SIG-M5 treated with dmso at 0.1 percent for 504 hours (cell line): Measurements from ENCODE around the gene TIMM22.
"Not testable (repeated sequence)": the region's sequence is repeated elsewhere in the genome, so short reads cannot be mapped to it uniquely, and the experiment has no call there.

Source experiments
- DNase-seq: peaks from one replicate; lab custom pipeline; 2025; ENCODE audit not compliant: unreplicated experiment; lab: John Stamatoyannopoulos, UW

Gene TIMM22

DNA sequence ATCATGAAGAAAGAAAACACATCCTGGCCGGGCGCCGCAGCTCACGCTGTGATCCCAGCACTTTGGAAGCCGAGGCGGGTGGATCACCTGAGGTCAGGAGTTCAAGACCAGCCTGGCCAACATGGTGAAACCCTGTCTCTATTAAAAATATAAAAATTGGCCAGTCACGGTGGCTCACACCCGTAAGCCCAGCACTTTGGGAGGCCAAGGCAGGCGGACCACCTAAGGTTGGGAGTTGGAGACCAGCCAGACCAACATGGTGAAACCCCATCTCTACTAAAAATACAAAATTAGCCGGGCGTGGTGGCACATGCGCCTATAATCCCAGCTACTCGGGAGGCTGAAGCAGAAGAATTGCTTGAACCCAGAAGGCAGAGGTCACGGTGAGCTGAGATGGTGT lies 25.1 kb upstream of the TIMM22 start:
- not testable (repeated sequence) for DNase-seq

DNA sequence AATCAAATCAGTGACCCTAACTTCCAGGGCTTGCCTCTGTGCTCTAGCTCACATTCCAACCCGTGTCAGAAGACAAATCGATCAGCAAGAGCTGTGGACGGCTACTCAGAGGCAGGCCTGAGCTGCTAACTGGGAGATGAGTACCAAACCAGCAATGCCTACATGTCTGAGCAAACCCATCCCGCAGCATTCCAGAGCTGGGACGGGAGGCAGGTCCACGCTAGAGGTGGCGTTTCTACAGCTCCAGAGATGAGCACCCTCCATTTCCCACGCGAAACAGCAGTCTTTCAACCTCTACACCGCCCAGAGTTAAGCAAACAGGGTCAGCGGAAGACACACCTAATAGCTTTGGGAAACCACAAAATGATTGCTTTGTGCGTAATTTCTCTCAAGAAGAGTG lies 23.9 kb upstream of the TIMM22 start:
- no peak for DNase-seq

DNA sequence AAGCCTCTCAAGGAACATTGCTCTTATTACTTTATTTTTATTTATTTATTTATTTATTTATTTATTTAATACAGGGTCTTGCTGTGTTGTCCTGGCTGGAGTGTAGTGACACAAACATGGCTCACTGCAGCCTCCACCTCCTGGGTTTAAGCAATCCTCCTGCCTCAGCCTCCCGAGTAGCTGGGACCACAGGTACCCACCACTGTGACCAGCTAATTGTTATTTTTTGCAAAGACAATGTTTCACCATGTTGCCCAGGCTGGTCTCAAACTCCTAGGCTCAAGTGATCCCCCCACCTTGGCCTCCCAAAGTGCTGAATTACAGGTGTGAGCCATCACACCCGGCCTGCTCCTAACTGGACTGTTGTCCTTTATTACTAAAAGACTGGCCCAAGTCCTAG lies 22.2 kb upstream of the TIMM22 start:
- DNase-seq = not testable (repeated sequence)

DNA sequence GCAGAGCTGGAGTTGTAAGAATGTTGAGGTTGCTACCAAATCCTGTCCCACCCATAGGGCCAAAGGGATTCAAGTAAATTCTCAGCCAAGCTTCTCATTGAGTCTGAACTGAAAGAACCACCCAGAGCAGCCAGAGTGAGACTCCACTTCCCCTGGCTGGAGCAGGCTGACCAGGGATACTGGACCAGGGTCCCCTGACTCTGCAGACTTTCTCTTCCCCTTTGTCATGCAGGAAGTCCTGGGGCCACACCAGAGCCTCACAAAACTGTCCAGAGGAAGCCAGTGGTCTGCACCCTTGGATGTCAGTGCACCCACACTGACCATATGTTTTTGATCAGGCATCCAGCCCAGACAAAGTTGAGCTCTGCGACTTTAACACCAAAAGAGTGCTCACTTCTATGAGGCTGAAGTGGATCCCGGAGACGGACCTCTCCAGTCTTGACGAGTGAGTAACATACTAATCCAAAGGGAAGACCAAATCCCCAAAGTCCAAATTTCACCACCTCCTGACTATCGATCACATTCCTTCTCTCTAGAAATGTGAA lies 21.5 kb upstream of the TIMM22 start:
- no peak for DNase-seq

DNA sequence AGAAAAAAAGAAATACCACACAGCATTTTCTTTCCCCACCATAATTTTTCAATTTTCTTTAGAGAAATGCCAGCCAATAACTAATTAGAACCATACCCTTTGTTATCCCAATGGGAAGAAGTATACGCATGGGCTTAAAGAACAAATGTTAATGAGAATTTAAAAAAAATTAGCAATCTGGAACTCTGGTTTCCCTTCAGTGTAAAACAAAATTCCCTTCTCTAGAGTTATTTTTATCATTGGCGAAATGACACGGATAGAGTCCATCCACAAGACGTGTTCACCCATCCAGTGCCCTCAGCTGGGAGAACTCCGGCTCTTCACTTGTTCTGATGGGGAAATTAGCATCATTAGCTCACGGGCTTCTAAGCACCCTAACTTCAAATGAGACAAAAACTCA lies 20.6 kb upstream of the TIMM22 start:
- no peak for DNase-seq

DNA sequence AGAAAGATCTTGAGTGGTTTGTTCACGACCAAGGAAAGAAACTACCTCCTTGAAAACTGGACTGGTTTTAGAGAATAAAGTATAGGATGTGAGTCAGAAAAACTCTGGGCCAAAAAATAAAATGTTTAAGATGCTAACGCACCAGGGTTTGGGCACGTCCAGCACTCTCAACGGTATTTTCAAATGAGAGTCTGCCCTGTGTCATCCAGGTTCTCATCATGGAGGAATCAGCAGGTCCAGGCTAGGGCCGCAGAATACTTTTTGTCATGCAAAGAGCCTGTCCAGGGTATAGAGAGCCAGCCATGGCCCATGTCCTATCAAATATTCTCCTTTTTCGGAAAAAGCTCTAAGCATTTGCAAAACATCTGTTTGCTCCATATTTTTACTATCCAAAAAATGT lies 19.8 kb upstream of the TIMM22 start:
- DNase-seq = no peak

DNA sequence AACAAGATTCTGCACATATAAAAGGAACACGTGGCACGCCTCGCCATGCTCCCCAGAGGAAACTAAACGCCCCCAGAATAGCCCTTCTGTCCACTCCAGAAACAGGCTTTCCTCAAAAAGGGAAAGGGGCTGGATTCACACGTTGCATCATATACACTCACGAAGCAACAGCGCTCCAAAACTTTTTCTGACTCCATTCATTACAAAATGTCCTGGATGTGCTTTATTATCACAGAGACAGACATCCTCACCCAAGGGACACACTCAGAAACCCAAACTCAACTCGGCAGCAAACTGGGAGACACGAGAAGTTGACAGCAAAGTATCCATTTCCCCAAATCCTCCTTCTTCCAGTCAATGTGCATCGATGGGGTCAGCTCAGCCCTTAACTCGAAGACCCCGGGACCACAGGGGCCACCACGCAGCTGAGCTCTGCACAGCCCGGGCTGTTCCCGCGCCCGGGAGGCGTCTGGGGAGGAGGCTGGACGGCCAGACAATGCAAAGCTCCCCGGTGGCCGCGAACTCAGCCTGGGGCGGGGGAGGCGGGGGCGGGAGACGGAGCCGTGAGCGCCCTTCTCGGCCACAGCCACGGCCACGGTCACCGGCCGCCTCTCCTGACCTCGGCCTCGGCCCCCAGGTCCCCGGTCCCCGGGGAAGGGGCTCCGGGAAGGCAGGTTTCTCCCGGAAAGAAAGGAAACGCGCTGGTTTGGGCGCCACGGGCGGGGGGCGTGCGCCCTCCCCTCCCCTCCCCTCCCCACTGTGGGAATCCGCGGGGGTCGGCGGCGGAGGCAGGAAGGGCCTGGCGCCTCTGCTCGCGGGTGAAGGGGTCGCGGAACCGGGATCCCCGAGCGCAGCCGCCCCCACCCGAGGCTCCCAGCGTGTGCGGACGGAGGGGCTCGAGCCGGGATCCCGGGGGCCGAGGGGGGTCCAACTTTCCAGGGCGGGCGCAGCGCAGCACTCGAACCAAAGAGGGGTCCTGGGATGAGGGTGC lies 18.5 kb upstream of the TIMM22 start:
- no peak for DNase-seq

DNA sequence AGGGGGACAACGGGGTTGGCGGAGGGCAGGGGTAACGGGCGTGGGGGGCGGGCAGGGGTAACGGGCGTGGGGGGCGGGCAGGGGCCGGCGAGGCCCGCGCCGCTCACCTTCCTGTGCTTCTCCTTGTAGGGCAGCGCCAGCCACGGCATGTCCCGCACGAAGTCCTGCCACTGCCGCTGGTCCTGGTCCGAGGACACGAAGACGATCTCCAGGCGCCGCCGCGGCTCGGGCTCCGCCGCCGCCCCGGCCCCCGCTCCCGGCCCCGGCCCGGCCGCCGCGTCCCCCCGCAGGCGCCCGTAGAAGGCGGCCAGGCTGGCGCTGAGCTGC lies 17.8 kb upstream of the TIMM22 start:
- DNase-seq = no peak

DNA sequence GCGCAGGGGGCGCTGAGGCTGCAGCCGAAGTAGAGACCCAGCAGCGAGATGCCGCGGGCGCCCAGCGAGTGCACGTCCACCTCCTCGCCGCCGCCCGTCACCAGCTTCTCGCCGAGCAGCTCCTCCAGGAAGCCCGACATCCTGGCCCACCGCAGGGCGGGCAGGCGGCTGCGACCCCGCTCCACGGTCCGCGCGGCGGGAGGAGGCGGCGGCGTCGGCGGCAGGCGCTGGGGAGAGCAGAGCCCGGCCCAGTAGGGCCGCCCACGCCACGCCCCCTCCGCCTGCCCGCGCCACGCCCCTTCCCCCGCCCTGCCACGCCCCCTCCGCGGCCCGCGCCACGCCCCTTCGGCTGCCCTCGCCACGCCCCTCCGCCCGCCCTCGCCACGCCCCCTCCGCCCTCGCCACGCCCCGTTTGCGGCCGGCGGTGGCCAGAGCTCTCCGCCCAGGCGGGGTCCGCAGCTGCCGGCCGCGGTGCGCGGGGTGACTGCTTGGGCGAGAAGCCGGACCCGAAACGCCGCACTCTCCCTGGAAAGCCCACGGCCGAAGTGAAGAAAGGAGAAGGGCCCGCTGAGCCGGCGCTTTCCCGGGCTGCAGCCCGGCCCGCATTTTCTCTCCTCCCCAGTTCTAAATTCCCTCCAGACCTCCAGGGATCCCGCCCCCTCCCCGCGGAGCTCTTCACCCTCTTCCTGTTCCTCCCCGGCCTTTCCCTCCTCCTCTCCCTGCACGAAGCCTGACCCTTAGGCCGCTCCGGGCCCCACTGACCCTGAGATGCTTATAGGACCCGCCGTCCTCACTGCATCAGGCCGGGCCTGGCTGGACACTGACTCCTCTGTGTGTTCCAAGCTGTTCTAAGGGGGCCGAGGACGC lies 17.2 kb upstream of the TIMM22 start, which contains the start of gene NXN:
TSS of gene NXN (minus strand) at position 238 of the 867 bp plus-strand sequence.
- DNase-seq = peak; percentile 24

DNA sequence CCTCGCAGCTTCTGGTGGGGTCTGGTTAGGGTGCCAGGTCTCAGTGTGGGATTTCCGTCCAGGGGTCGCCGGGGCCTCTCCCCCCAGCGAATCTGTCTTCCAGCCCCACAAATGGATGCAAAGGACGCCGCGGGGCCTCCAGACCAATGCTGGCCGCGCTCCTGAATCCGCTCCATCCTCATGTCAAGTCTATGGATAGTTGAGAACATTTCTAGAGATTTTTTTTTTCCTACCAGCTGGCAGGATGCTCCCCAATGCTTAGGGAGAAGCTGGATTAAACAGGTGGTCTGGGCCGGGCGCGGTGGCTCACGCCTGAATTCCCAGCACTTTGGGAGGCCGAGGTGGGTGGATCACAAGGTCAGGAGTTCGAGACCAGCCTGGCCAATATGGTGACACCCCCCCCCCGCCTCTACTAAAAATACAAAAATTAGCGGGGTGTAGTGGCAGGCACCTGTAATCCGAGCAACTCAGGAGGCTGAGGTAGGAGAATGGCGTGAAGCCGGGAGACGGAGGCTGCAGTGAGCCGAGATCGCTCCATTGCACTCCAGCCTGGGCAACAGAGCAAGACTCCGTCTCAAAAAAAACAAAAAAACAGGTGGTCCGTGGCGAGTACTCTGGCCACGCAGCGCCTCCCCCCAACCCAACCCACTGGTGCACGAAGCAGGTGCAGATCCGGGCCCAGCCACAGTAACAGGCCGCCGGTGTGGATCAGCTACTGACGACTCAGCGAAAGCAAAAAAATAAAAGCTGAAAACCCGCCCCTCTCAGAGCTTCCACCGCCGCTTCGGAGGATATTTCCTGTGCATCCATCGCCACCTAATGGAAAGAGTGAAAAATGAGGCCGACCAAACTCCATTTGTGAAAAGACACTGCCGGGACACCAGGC lies 16.3 kb upstream of the TIMM22 start:
- peak; percentile 86 for DNase-seq

DNA sequence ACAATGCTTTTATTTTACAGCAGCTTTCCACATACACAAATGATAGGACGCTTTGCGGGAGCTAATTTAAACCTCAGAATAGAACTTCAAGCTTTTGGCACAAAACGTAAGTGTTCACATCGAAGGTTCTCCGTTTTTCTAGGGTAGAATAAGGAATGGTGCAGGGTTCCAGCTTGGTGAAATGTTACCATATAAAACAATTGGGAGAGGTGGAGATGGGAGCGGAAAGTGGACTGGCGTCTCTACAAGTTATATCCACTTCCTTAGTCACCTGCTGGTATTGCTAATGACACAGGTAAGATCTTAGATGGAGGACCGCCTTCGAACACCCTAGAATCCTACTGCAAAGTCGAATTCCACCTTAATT lies 15.7 kb upstream of the TIMM22 start:
- no peak for DNase-seq

DNA sequence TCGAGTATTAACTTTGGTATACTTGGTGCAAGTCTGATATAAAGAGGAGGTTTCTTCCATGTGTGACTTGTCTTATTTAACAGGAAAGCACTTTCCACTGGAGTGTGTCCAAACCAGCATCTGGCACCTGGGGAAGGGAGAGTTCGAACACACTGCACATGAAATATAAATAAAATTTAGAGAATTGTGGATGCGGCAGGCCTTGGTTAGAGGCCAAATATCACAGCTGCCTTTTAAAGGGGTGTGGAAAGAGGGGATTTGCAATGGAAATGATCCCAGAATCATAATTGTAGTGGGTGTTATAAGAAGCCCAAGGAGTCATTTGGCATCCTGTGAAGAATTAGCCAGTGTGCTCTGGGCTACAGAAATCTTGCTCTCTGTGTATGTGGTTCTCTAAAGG lies 13.0 kb upstream of the TIMM22 start:
- no peak for DNase-seq

DNA sequence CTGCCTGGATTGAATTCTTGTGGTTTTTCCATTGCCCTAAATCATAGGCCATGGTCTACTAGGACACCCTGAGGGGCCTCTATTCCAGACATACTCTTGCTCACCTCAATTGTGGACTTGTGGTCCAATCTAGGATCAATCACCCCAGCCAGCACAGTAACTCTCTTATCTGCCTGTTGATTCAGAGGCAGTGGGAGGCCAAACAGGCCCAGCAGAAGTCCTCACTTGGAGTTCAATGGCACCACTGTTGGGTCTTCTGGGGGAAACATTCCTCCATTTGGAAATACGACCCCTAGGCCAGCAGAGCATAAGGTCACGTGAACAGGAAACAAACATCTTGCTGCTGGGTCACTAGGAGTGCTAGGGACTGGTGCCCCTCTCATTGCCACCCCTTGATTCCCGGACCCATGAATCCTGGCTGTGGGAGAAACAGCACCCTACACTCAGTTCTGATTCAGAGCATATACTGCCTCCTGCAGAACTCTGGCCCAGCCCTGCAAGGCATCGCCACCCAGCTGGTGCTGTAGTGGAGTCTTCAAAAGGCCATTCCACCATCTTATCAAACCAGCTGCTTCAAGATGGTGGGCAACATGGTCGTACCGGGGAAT lies 10.5 kb upstream of the TIMM22 start:
- DNase-seq = no peak

DNA sequence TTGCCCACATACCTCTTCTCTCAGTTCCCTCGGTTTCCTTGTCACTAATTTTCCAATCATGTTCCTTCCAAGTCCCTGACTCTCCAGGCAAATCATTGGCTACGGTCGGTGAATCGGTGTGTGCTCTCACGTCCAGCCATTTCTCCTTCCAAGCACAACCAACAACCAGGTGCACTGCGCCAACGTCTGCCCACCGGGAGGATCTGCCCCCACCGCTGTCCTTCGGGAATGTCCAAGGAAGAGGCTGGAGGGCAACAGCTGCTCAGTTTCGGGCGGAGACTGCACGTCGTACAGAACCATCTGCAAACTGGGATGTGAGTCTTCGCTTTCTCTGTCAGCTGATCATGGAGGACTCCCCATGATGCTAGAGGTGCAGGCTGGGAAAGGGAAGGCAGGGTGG lies 9.0 kb upstream of the TIMM22 start:
- no peak for DNase-seq

DNA sequence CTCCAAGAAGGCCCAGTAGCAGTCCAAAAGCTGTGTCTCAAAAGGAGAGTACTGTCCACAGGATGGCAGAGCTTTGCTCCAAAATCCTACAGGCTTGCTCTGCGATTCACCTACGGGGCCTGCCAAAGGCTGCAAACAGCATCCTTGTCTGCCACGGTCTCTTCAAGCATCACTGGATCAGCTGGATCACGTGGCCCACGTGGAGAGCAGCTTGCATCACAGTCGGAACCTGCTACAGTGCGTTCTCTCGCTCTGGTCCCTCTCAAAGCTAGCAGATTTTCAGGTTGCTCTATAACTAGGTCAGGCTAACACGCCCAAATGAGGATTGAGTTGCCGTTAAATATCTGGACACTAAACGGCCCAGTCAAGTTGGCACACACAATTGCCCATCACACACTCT lies 8.4 kb upstream of the TIMM22 start:
- no peak for DNase-seq

DNA sequence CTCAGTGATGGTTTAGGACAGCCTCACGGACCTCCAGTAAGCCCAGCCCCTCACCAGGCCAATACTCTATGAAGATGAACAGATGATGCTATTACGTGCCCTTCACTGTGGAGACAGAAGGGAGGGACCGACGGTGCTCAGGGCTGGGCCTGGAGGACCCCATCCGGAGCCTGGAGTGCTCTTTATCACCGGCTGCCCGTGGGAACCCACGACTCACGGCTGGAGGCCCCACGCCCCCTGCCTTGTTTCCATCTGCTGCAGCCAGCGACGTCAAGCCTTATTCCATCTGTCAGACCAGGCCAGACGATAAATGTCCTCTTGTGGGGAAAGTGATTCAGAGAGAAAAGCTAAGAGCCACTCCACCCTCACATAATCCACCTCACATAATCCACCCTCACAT lies 4.0 kb upstream of the TIMM22 start:
- no peak for DNase-seq

DNA sequence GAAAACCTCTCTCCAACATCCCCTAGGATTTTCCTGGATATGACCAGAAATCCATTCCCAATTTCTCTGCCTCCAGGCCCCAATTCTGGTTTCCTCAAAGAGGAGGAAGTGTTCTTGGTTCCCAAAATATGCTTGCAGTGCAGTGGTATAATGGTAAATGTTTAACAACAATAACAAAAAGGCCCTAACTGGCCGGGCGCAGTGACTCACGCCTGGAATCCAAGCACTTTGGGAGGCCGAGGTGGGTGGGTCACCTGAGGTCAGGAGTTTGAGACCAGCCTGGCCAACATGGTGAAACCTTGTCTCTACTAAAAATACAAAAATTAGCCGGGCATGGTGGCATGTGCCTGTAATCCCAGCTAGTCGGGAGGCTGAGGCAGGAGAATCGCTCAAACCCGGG lies 1.6 kb upstream of the TIMM22 start:
- DNase-seq = not testable (repeated sequence)

DNA sequence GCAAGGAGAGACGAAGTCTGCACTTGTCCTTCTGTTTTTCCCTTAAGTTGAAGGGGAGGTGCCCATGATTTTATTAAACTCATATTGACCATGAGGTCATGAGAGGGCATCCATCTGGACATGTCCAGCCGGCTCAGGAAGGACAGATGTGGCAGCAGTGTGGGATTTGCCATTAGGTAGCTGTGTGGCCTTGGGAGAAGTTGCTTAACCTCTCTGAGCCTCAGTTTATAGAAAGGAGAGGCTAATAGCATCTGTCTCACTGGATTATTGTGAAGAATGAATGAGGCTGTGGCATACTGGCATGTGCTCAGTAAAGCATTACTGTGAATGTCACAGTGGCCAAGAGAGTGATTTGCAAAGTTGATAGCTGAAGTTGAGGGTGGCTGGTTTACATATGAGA lies 1.2 kb downstream of the TIMM22 start:
- DNase-seq = no peak

DNA sequence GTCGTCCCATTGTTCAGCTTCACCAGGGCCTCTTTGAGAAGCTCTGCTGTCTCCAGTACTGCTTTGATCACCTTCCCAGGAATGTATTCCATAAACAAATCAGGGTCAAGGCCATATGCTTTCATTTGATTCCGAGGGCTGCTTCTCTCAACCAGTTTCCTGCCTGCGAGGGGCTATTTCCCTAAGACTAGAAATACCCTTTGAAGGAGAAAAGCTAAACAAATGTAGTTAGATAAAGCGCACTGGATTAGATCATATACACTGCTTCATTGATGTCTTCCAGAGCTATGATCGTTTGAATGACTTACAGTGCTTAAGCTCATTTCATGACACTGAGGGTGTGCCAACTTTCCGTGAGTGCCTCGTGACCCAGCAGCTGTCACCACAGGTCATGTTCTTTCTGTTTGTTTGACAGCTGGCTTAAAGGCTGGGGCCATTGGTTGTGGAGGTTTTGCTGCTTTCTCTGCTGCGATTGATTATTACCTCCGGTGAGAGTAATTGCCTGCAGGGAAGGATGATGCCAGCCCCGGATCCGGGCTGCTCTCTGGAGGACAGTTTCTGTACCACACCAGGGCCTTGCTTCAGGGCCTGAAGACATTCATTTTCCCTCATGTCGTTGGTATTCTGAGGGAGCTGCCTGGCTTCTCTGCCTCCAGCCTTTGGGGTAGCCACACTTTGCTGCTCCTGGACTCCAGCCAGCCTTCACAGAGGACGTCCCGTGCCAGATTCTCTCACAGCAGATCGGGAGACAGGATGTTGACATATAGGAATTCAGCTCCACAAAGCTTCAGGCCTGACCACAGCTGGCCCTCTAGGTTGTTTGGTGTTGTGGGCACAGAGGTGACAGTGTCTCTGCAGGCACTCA lies 3.9 kb downstream of the TIMM22 start:
- DNase-seq = no peak
